ENCODE data around the gene FBXL16.

GRCh38 chr16:661184-661821 lies 44.3 kb downstream of the FBXL16 start:
- TF ChIP-seq CTCF (IDR thresholded peaks at IDR 0.05; ENCODE audit: low read length) (no peak; the same call in 1 of the 2 replicates), EZH2 (IDR thresholded peaks at IDR 0.05; ENCODE audit: borderline replicate concordance, low read length) (no peak)

Data from OCI-LY1 (cell line).